ENCODE results near the gene LGALSL.

Gene LGALSL

DNA sequence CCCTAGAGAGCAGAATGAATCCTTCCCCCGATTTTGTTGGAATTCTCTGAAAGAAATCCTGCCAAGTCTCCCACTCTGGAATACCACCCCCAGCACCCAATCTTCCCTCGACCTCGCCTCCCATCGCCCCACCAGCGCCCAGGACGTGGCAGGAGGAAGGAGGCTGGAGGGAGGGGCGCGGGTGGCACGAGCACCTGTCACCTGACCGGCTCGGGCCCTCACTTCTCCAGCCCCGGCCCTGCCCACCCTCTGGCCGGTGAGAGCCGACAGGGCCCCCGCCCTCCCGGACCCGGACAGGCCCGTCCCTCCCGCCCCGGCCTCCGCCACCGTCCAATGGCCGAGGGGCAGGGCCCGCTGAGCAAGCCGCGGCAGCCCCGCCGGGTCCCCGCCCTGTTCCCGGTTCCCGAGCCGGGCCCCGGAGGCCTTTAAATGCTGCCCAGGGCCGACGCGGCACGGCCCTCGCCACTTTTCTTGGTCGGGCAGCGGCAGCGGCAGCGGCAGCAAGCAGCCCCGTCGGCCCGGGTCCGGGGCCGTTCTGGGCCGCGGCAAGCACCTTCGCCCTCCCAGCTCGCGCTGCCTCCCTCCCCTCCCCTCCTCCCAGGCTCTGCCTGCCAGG, at the start of gene LGALSL:
Gene LGALSL, plus strand, starts transcription at position 393 of the 616 bp plus-strand sequence. CDS start 384 bp downstream, outside the sequence.
- no peak for DNase-seq

GRCh38 chr2:64404743-64405142, 49.2 kb upstream of the LGALSL start:
- no peak for DNase-seq

DNA sequence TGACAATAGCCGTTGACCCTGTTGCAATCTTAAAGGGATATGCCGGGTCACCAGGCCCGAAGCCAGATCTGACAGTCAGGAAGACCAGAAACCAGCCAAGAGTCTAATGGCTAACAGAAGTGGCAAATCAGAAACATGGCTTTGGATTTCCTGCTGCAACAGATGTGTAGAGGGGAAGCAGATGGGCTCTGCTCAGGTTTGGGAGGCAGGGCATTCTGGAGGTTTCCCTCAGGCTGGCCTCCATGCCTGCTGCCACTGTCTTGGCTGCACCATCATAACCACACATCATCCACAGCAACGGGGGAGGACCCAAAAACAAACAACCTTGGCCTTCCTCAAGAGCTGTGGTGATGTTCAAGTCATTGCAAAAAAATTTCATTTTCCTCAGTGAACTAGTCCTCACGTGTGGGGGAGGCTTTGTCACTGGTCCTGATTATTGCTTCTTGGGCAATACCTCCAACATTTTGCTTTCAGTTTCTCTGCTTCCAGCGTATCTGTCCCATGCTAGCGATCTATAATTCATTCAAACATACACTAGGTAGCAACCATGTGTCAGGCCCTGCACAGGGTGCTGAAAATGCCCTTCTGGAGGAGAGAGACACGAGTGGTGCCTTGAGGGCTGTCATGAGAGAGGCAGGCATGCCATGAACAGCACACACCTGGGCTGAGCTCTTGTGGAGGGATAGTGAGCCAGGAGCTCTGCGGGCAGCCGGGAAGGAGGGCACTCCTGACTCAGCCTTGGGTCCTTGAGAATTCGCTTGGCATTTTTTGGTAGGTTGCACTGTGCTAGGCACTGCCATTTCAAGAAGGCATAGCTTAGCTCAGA, 48.2 kb upstream of the LGALSL start:
- no peak for DNase-seq

DNA sequence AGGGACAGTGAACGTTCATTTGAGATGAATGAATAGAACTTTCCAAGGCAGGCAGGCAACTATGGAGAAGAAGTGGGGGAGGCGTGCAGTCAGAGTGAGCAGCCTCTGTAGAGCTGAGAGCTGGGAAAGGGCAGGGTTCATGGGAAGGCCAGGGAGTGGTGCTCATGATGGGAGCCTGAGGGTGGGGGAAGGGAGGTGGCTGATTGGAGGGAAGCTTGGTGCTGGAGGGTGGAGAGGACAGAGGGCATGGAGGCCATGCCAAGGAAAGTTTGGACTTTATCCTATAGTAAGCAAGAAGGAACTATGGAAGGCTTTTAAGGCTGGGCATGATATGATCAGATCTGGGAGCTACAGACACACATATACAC, 47.6 kb upstream of the LGALSL start:
- no peak for DNase-seq

DNA sequence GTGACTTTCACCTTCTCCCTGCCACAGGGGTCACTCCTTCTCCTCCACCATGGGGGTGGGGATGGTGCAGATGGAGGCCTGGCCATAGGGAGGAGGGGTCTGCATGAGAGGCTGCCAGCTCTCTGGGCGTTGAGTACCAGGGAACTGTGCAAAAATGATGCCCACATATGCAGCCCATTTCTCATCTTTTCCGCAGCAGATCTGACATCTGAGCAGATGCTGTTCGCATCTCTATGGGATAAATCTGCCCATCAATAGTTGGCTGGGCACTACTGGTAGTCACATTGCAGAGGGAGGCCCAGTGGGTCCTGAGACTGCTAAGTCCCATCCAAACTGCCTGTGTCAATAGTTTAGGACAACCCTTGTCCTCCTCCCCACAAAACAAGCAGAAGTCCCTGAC, 45.9 kb upstream of the LGALSL start:
- no peak for DNase-seq

- no peak for DNase-seq
These were observed 43.3 kb upstream of the LGALSL start for GRCh38 chr2:64410671-64411070.

DNA sequence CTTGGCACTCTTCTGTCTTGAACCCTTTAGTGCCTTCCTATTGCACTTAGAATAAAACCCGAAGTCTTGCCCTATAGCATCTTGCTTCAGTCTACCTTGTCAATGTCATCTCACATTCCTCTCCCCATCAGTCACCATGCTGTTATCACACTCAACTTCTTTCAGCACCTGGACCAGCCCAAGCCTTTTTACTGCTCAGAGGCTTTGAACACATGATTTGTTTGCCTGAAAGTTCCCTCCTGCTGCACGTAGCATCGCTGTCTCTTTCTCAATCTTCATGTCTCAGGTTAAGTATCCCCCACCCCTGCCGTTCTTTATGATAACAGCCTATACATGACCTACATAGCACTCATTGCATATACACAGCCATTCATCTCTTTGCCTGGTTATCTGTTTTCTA, 41.3 kb upstream of the LGALSL start:
- no peak for DNase-seq

- no peak for DNase-seq
These were observed 39.1 kb upstream of the LGALSL start for GRCh38 chr2:64414736-64415435.

- DNase-seq: no peak
These were observed 36.3 kb upstream of the LGALSL start for GRCh38 chr2:64417624-64418023.

DNA sequence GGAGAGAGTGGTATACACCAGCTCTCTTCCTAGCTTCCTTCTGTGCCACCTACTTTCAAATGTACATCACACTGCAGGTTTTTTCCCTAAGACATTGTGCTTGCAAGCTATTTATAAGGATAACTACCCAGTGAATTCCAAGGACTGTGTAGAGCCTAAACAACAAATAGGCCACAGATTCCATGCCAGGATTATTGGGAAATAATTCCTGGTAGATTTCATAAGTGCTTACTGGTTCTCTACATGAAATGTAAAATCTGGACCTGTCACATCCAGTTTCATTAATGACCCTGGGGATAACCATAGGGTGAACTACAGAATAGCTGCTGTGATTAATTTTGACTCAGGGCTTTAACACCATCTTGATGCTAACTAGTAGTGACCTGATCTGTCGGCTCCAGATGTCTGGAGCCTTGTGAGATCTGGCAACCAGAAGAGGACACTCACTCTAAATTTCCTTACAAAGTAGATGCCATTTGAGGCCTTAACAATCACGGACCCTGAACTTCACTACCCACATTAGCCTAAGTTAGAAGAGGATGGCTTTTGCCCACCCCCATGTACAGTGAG, 34.3 kb upstream of the LGALSL start:
- DNase-seq: no peak

- DNase-seq: no peak
These were observed 33.3 kb upstream of the LGALSL start for GRCh38 chr2:64420677-64421076.

DNA sequence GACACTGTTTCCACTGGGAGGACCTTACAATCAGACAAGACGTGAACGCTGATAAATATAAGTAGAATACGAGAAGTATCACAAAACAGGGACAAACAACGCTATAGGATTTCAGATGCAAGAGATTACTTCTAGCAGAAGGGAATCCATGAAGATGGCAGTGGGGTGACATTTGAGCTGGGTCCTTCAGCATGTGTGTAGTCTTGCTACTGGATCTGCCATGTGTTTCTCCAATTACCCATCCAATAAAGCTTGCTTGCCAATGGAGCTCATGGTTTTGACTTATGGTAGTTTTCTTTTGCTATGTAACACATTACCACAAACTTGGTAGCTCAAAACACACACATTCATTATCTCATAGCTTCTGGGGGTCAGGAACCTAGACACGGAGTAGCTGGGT, 32.8 kb upstream of the LGALSL start:
- no peak for DNase-seq

DNA sequence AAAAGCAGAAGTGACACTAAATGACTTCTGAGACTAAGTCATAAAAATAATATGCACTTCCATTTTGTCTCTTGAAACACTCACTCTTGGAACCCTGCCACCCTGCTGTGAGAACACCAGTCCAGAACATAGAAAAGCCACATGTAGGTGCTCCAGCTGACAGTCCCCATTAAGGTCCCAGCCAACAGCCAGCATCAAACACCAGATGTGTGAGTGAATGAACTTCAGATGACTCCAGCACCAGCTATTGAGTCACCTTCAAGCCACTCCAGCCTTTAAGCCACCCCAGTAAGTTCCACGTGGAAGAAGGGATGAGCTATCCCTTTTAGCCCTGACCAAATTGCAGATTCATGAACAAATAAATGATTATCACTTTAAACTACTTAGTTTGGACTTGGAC, 31.5 kb upstream of the LGALSL start:
- DNase-seq: no peak

- no peak for DNase-seq
These were observed 30.7 kb upstream of the LGALSL start for GRCh38 chr2:64423303-64423702.

DNA sequence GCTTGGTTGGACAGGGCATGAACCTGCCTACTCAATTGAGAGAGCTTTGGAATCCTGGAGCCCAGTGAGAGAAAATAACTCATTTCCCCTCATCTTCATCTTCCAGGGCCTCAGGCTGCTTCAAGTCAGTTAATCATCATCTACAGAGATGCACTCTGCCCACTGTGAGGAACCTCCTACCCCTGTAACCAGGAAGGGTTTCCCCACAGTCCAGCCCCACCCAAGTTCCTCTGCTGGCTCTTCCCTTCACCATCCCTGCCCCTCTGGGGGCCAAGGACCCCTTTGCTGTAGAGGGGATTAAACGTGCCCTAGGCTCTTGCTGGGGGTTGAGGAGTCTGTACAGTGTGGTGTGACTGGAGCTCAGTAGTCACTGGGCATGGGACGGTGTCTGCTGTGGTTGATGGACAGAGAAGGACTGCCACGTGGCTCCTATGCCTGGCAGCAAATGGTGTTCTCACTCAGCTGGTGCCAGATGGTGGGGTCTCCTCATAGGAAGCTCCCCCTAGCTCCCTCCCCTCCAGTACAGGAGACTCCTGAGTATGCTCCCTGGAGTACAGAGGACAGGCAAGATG, 29.5 kb upstream of the LGALSL start:
- DNase-seq: no peak

GRCh38 chr2:64426183-64426952, 27.6 kb upstream of the LGALSL start:
- DNase-seq: no peak

GRCh38 chr2:64434039-64434657, 19.8 kb upstream of the LGALSL start:
- DNase-seq: no peak

GRCh38 chr2:64437883-64438282, 16.1 kb upstream of the LGALSL start:
- no peak for DNase-seq

GRCh38 chr2:64439194-64439593, 14.8 kb upstream of the LGALSL start:
- no peak for DNase-seq

GRCh38 chr2:64440843-64441242, 13.1 kb upstream of the LGALSL start:
- DNase-seq: no peak

- DNase-seq: no peak
These were observed 11.7 kb upstream of the LGALSL start for GRCh38 chr2:64442277-64442676.

DNA sequence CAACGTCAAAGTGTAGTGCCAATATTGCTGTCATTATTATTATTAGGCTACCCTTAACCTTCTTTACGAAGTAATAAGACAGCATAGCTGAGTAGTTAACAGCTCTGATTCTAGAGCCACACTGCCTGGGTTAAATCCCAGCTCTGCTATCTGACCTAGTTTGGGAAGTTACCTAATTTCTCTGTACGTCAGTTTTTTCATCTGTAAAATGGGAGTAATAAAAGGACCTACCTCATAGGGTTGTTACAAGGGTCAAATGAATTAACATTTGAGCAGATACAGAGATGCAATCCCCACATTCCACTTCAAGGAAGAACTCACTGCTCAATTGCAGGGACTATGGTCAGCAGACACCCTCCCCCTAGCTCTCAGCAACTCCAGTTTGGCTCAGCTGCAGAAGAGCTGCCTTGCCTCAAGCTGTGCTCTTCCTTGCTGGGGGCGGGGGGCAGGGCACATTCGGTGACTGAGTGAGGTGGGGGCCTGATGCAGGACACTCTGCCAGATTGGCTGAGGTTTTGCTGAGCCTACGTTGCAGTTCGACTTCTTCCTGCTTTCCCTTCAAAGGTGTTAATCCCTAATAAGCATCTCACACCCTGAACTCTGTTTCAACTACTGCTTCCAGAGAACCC, 11.0 kb upstream of the LGALSL start:
- no peak for DNase-seq

Measured in SHP77 treated with DMSO at 0.1 percent for 48 hours (cell line).